K562 (cell line): ENCODE data around the gene MBD2. TPM values are rescaled to one million over a fixed set of nuclear protein-coding genes. Genes with fewer than 3 reads are reported as not detected.

Experiments
- ATAC-seq: fragments of 200-7000 bp; cut with Tn5 transposase; 3 replicates; pipeline ENCODE4 v1.9.1; 2020; ENCODE audit warnings: moderate library complexity
- BruUV-seq: library from RNA; stranded (reverse); fragments of 400-500 nt; replicated peaks from 2 replicates; lab custom pipeline; 2021; lab: Mats Ljungman, UMichigan
- CTCF ChIA-PET: fragments of 300-600 bp; formaldehyde crosslinking; extraction: SDS; loops from one replicate; lab custom pipeline; 2021; ENCODE audit warnings: low intra/inter-chr PET ratio; lab: Yijun Ruan, JAX
- POLR2A ChIA-PET: fragments of 300-600, 350-650 bp; sonication (Branson Sonifier 250); formaldehyde crosslinking; extraction: SDS; loops from one replicate; lab custom pipeline; 2021; ENCODE audit warnings: antibody characterized with exemption, inconsistent platforms; lab: Yijun Ruan, JAX
- DNase-seq, 4 experiments: peaks; one replicate each; pipeline versions ENCODE4 v3.0.0 to v3.0.0-alpha.2; 2011 to 2018; ENCODE audit warnings: low spot score in 3 of 4, mixed read lengths in 3 of 4; ENCODE audit errors: extremely low read depth in 1 of 4
- FAIRE-seq: peaks from 2 replicates; lab custom pipeline; 2011; peaks lifted over from hg19 to GRCh38; lab: Jason Lieb, UNC
- H2AFZ ChIP-seq: 2 replicates; pipeline ENCODE4 v1.6.0; 2011; ENCODE audit warnings: low read depth, low read length, control low read depth, inconsistent platforms
- H3K27ac ChIP-seq: fragments of 200-600 bp; 3 replicates; pipeline ENCODE4 v1.8.0; 2011; ENCODE audit warnings: low read depth, mild to moderate bottlenecking, control low read depth, inconsistent platforms, low read length, moderate library complexity, mixed read lengths; ENCODE audit errors: extremely low read depth
- H3K27me3 ChIP-seq, 2 experiments: fragments of 300-600 bp in 1 of 2; 2 replicates in 1 of 2; 3 replicates in 1 of 2; pipeline versions ENCODE4 v1.6.0 to v1.8.0; 2011; ENCODE audit warnings: inconsistent platforms in 2 of 2, low read length in 2 of 2, mild to moderate bottlenecking in 1 of 2, mixed read lengths in 1 of 2, moderate library complexity in 1 of 2; ENCODE audit not compliant: control insufficient read depth in 2 of 2, insufficient read depth in 2 of 2
- H3K36me3 ChIP-seq: fragments of 300-600 bp; 3 replicates; pipeline ENCODE4 v1.8.0; 2011; ENCODE audit warnings: mild to moderate bottlenecking, low read length, inconsistent platforms; ENCODE audit not compliant: control insufficient read depth, insufficient read depth
- H3K4me1 ChIP-seq, 2 experiments: fragments of 200-600 bp in 1 of 2; replicated peaks in 1 of 2; 2 replicates in 1 of 2; 3 replicates in 1 of 2; pipeline versions ENCODE4 v1.5.1 to v1.8.0; 2011; ENCODE audit warnings: inconsistent platforms in 2 of 2, low read length in 2 of 2, mild to moderate bottlenecking in 1 of 2, mixed read lengths in 1 of 2, moderate library complexity in 1 of 2; ENCODE audit not compliant: control insufficient read depth in 2 of 2, insufficient read depth in 2 of 2
- H3K4me2 ChIP-seq: 2 replicates; pipeline ENCODE4 v1.6.1; 2011; ENCODE audit warnings: low read length, control low read depth, inconsistent platforms, mixed read lengths; ENCODE audit not compliant: insufficient read depth
- H3K4me3 ChIP-seq: fragments of 200-600 bp; sonication (generic), shearing (Covaris generic); 2 replicates; pipeline ENCODE4 v1.5.1; 2016; ENCODE audit warnings: control low read depth, inconsistent platforms
- H3K79me2 ChIP-seq: fragments of 200-600 bp; 3 replicates; pipeline ENCODE4 v1.8.0; 2011; ENCODE audit warnings: low read length, inconsistent platforms; ENCODE audit not compliant: control insufficient read depth, insufficient read depth
- H3K9ac ChIP-seq, 2 experiments: 2 replicates each; pipeline versions ENCODE4 v1.6.0 to v1.6.1; 2011; ENCODE audit warnings: low read depth in 2 of 2, low read length in 2 of 2, control low read depth in 1 of 2, inconsistent platforms in 1 of 2, mild to moderate bottlenecking in 1 of 2, mixed read lengths in 1 of 2; ENCODE audit not compliant: insufficient read depth in 1 of 2
- H3K9me1 ChIP-seq: one replicate; pipeline ENCODE4 v1.6.0; 2011; ENCODE audit warnings: inconsistent platforms, mild to moderate bottlenecking, low read length, moderate library complexity; ENCODE audit not compliant: control insufficient read depth, insufficient read depth
- H3K9me3 ChIP-seq: replicated peaks from 2 replicates; pipeline ENCODE4 v1.5.1; 2011; ENCODE audit warnings: low read depth, low read length, inconsistent platforms; ENCODE audit not compliant: control insufficient read depth, insufficient read depth
- H4K20me1 ChIP-seq: replicated peaks from 2 replicates; pipeline ENCODE4 v1.6.1; 2011; ENCODE audit warnings: low read length, inconsistent platforms, mixed read lengths; ENCODE audit not compliant: control insufficient read depth, insufficient read depth
- EGR1 ChIP-seq: fragments of 450-650 bp; conservative IDR thresholded peaks from 2 replicates; pipeline ENCODE4 v1.6.1; 2017; ENCODE audit warnings: mild to moderate bottlenecking
- FOSL1 ChIP-seq: fragments of 200-800 bp; sonication (Bioruptor generic); conservative IDR thresholded peaks from 2 replicates; pipeline ENCODE4 v1.6.1; 2016; ENCODE audit warnings: missing genetic modification characterization, missing compliant biosample characterization
- ID3 ChIP-seq, 2 experiments: fragments of 250-450 bp in 1 of 2; fragments of 450-650 bp in 1 of 2; sonication (Bioruptor Pico) in 1 of 2; IDR thresholded peaks; 2 replicates each; pipeline versions ENCODE4 v1.6.1 to v1.8.0; 2016 to 2021; ENCODE audit warnings: mild to moderate bottlenecking in 2 of 2, moderate library complexity in 2 of 2, missing compliant biosample characterization in 1 of 2, missing genetic modification characterization in 1 of 2
- JUND ChIP-seq, 2 experiments: IDR thresholded peaks; 2 replicates in 1 of 2; 3 replicates in 1 of 2; pipeline ENCODE4 v1.6.1; 2011; ENCODE audit warnings: borderline replicate concordance in 2 of 2, low read depth in 2 of 2, low read length in 2 of 2, improper control_type of control experiment in 1 of 2, missing biosample characterization in 1 of 2, missing genetic modification characterization in 1 of 2, missing genetic modification reagents in 1 of 2
- NFYB ChIP-seq: IDR thresholded peaks from 2 replicates; pipeline ENCODE4 v1.6.1; 2011; ENCODE audit warnings: mild to moderate bottlenecking, moderate library complexity; ENCODE audit not compliant: insufficient read length; ENCODE audit errors: extremely low read depth
- NR2C2 ChIP-seq, 2 experiments: fragments of 200-800 bp in 1 of 2; sonication (Bioruptor generic) in 1 of 2; sonication (generic) in 1 of 2; formaldehyde crosslinking in 1 of 2; IDR thresholded peaks; 2 replicates each; pipeline versions ENCODE4 v1.6.1 to v1.8.0; 2016 to 2022; ENCODE audit warnings: mild to moderate bottlenecking in 1 of 2, missing compliant biosample characterization in 1 of 2, missing genetic modification characterization in 1 of 2, missing genetic modification reagents in 1 of 2
- POU5F1 ChIP-seq: fragments of 150-350 bp; IDR thresholded peaks from 2 replicates; pipeline ENCODE4 v1.6.1; 2014; ENCODE audit warnings: borderline replicate concordance, low read length, low read depth, mild to moderate bottlenecking; ENCODE audit not compliant: partially characterized antibody
- SOX6 ChIP-seq: fragments of 450-650 bp; IDR thresholded peaks from 2 replicates; pipeline ENCODE4 v1.6.1; 2014; ENCODE audit warnings: mild to moderate bottlenecking
- TCFL5 ChIP-seq: fragments of 250-450 bp; sonication (Bioruptor Pico); conservative IDR thresholded peaks from 2 replicates; pipeline ENCODE4 v1.6.1; 2021; ENCODE audit warnings: mild to moderate bottlenecking, moderate library complexity, matching md5 sums
- ZNF347 ChIP-seq: fragments of 450-650 bp; formaldehyde crosslinking; IDR thresholded peaks from 2 replicates; pipeline ENCODE4 v1.4.0; 2020; ENCODE audit warnings: low read depth, mild to moderate bottlenecking, moderate library complexity
- WGBS: fragments of 100-300 bp; shearing (Covaris generic); methylation state at CpG from one replicate; pipeline ENCODE4 v1.1.6; 2016; ENCODE audit warnings: low coverage, mixed read lengths; ENCODE audit not compliant: insufficient coverage; ENCODE audit errors: missing lambda C conversion rate; 5-methylcytosine and 5-hydroxymethylcytosine counted together
- in situ Hi-C: fragments of 300-500 bp; cut with MboI; formaldehyde crosslinking; loops from 4 replicates; pipeline ENCODE4 v1.15.0; 2018; ENCODE audit warnings: inconsistent platforms, mixed read lengths
- intact Hi-C: fragments of 100-400 bp; cut with micrococcal nuclease; formaldehyde crosslinking; loops from 2 replicates; pipeline ENCODE4 v1.14.2; 2022
- polyA plus RNA-seq, 8 experiments: library from polyadenylated mRNA; depleted of rRNA in 4 of 8; stranded (reverse) in 5 of 8; unstranded in 3 of 8; fragments of >200 nt; fragmentation: Nextera tagmentation in 2 of 8; fragmentation: Illumina TruSeq in 1 of 8; extraction: Ambion mirVana in 2 of 8; extraction: Trizol in 1 of 8; gene quantifications; 2 replicates each; pipeline versions ENCODE4 v1.2.1 to v1.2.3, GENCODE V29; 2011 to 2014; ENCODE audit warnings: inconsistent platforms in 1 of 8, missing spikeins in 1 of 8
- total RNA-seq, 7 experiments: library from RNA; depleted of rRNA in 6 of 7; stranded (reverse); fragments of >200 nt in 6 of 7; fragmentation: Illumina TruSeq in 2 of 7; extraction: Trizol in 2 of 7; gene quantifications; 2 replicates each; pipeline versions ENCODE4 v1.2.1 to v1.2.3, GENCODE V29; 2011 to 2021; ENCODE audit warnings: low replicate concordance in 1 of 7
- TF ChIP-seq, protein P1 (sequence below): fragments of 450-650 bp; formaldehyde crosslinking; IDR thresholded peaks from 2 replicates; pipeline ENCODE4 v1.4.0; 2020; ENCODE audit warnings: mild to moderate bottlenecking, mixed read lengths
- TF ChIP-seq, protein P2 (sequence below): fragments of 450-650 bp; IDR thresholded peaks from 2 replicates; pipeline ENCODE4 v1.6.1; 2018; ENCODE audit not compliant: partially characterized antibody

MBD2 gene
- total and polyA plus RNA-seq, 9 of the 15 experiments (the other 6 are each of a cell fraction or from before 2014, with no cell fraction given), result 4.4 to 40.2 (median 13.9) TPM

GRCh38 chr18:54260396-54261072 is 36.1 kb upstream of the MBD2 start:
- H3K27me3 ChIP-seq, result no peaks in the 10 kb centered on the region
- H3K9me1 ChIP-seq, result no peaks in the 10 kb centered on the region
- H3K4me2 ChIP-seq, result no peak overlapping the region
- peak overlapping the region; percentile 69 for H2AFZ ChIP-seq
- DNase-seq (no peak), ATAC-seq (peak; percentile 45; the same call in 1 of the 3 replicates), FAIRE-seq (peak; percentile 51)
- no TSS peak for BruUV-seq
- H3K36me3 ChIP-seq, result no peaks in the 10 kb centered on the region
- POLR2A ChIA-PET, result interaction anchor here (0.7 kb wide), 1 partner anchor 19 kb away, joined by 5 read pairs; no protein-coding TSS in a partner anchor
- intact Hi-C loops (no loop called here), in situ Hi-C loops (no loop called here)
- CTCF ChIA-PET, result no interaction called here
- H3K4me1 ChIP-seq, result peaks cover 0 to 8% of the 10 kb centered on the region in 2 experiments; a peak in 3 of 5 replicates
- no peak overlapping the region for H3K9ac ChIP-seq
- H3K9me3 ChIP-seq, result no peaks in the 10 kb centered on the region
- no peak overlapping the region for H3K27ac ChIP-seq
- no peaks in the 10 kb centered on the region for H3K79me2 ChIP-seq
- no peak overlapping the region for H3K4me3 ChIP-seq
- no peaks in the 10 kb centered on the region for H4K20me1 ChIP-seq
- WGBS, result 27% methylated on average over 6 of the region's 9 CpGs
- TF ChIP-seq, protein P1, sequence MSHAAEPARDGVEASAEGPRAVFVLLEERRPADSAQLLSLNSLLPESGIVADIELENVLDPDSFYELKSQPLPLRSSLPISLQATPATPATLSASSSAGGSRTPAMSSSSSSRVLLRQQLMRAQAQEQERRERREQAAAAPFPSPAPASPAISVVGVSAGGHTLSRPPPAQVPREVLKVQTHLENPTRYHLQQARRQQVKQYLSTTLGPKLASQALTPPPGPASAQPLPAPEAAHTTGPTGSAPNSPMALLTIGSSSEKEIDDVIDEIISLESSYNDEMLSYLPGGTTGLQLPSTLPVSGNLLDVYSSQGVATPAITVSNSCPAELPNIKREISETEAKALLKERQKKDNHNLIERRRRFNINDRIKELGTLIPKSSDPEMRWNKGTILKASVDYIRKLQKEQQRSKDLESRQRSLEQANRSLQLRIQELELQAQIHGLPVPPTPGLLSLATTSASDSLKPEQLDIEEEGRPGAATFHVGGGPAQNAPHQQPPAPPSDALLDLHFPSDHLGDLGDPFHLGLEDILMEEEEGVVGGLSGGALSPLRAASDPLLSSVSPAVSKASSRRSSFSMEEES (CRISPR knock-in tag), result no peak
- no peak for TF ChIP-seq NFYB
- TF ChIP-seq FOSL1, result 0 out of 2 replicates have a peak, but pooled peaks have one; percentile 19
- TF ChIP-seq, protein P2, sequence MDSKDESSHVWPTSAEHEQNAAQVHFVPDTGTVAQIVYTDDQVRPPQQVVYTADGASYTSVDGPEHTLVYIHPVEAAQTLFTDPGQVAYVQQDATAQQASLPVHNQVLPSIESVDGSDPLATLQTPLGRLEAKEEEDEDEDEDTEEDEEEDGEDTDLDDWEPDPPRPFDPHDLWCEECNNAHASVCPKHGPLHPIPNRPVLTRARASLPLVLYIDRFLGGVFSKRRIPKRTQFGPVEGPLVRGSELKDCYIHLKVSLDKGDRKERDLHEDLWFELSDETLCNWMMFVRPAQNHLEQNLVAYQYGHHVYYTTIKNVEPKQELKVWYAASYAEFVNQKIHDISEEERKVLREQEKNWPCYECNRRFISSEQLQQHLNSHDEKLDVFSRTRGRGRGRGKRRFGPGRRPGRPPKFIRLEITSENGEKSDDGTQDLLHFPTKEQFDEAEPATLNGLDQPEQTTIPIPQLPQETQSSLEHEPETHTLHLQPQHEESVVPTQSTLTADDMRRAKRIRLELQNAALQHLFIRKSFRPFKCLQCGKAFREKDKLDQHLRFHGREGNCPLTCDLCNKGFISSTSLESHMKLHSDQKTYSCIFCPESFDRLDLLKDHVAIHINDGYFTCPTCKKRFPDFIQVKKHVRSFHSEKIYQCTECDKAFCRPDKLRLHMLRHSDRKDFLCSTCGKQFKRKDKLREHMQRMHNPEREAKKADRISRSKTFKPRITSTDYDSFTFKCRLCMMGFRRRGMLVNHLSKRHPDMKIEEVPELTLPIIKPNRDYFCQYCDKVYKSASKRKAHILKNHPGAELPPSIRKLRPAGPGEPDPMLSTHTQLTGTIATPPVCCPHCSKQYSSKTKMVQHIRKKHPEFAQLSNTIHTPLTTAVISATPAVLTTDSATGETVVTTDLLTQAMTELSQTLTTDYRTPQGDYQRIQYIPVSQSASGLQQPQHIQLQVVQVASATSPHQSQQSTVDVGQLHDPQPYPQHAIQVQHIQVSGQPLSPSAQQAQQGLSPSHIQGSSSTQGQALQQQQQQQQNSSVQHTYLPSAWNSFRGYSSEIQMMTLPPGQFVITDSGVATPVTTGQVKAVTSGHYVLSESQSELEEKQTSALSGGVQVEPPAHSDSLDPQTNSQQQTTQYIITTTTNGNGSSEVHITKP, result no peak
- TF ChIP-seq POU5F1, result no peak
- TF ChIP-seq JUND (IDR thresholded peaks at IDR 0.05; ENCODE audit: borderline replicate concordance, low read depth, low read length), result peak; percentile 14; the same call in 1 of the 2 replicates
- TF ChIP-seq JUND (tag; IDR thresholded peaks at IDR 0.05; ENCODE audit: borderline replicate concordance, low read depth, low read length), result no peak
- no peak for TF ChIP-seq ID3 (CRISPR knock-in tag; IDR thresholded peaks at IDR 0.05)
- TF ChIP-seq ID3 (tag; IDR thresholded peaks at IDR 0.05), result peak; percentile 90
- TF ChIP-seq SOX6, result 0 out of 2 replicates have a peak, but pooled peaks have one; percentile 12
- TF ChIP-seq NR2C2 (CRISPR knock-in tag; IDR thresholded peaks at IDR 0.05), result no peak
- TF ChIP-seq NR2C2 (tag; IDR thresholded peaks at IDR 0.05), result no peak
- TF ChIP-seq EGR1, result peak; percentile 46
- no peak for TF ChIP-seq TCFL5 (CRISPR knock-in tag)
- TF ChIP-seq ZNF347 (CRISPR knock-in tag), result no peak
